A673 (cell line): Measurements from ENCODE around the gene MIEN1. TPM values are rescaled to one million over a fixed set of nuclear protein-coding genes. Genes with fewer than 3 reads are reported as not detected.
A peak's percentile ranks its signal among the peaks of the same experiment; 100 is the strongest.

Source experiments
- BruUV-seq: library from RNA; stranded (reverse); fragments of 400-500 nt; replicated peaks from 2 replicates; lab custom pipeline; 2021; lab: Mats Ljungman, UMichigan
- CTCF ChIA-PET: fragments of 300-600 bp; sonication (Branson Sonifier 250); formaldehyde crosslinking; loops from one replicate; lab custom pipeline; 2022; ENCODE audit warnings: antibody characterized with exemption; lab: Charles Lee
- POLR2A ChIA-PET: fragments of 300-600 bp; sonication (Branson Sonifier 250); formaldehyde crosslinking; loops from one replicate; lab custom pipeline; 2022; ENCODE audit warnings: antibody characterized with exemption; ENCODE audit not compliant: low non-redundant PET; lab: Charles Lee
- DNase-seq: peaks from one replicate; pipeline ENCODE4 v3.0.0-alpha.2; 2015; ENCODE audit warnings: low spot score
- H3K27ac ChIP-seq: fragments of 200-600 bp; sonication (generic); 2 replicates; pipeline ENCODE4 v1.5.1; 2016; ENCODE audit warnings: mixed run types, low read depth, mild to moderate bottlenecking, mixed read lengths, antibody characterized with exemption, low read length; ENCODE audit not compliant: poor library complexity, severe bottlenecking
- H3K27me3 ChIP-seq: fragments of 200-600 bp; sonication (generic); replicated peaks from 2 replicates; pipeline ENCODE4 v1.6.1; 2017; ENCODE audit warnings: mixed run types, low read depth, mild to moderate bottlenecking, mixed read lengths, antibody characterized with exemption, low read length; ENCODE audit not compliant: insufficient read depth, poor library complexity
- H3K36me3 ChIP-seq: fragments of 200-600 bp; sonication (generic); 2 replicates; pipeline ENCODE4 v1.6.1; 2016; ENCODE audit warnings: mixed run types, mild to moderate bottlenecking, mixed read lengths, antibody characterized with exemption, low read length; ENCODE audit not compliant: insufficient read depth, poor library complexity, severe bottlenecking
- H3K4me1 ChIP-seq: fragments of 200-600 bp; sonication (generic); 2 replicates; pipeline ENCODE4 v1.6.1; 2017; ENCODE audit warnings: mixed run types, mild to moderate bottlenecking, mixed read lengths, antibody characterized with exemption, low read length; ENCODE audit not compliant: insufficient read depth, poor library complexity, severe bottlenecking
- H3K4me3 ChIP-seq: fragments of 200-600 bp; sonication (generic); 2 replicates; pipeline ENCODE4 v1.5.1; 2016; ENCODE audit warnings: low read depth, mixed run types, mild to moderate bottlenecking, mixed read lengths, low read length; ENCODE audit not compliant: poor library complexity, severe bottlenecking
- H3K9me3 ChIP-seq: fragments of 200-600 bp; sonication (generic); 2 replicates; pipeline ENCODE4 v1.6.1; 2016; ENCODE audit warnings: mixed run types, low read depth, mild to moderate bottlenecking, mixed read lengths, antibody characterized with exemption, low read length; ENCODE audit not compliant: poor library complexity, severe bottlenecking
- EZH2 ChIP-seq: fragments of 200-600 bp; sonication (generic); IDR thresholded peaks from 2 replicates; pipeline ENCODE4 v1.6.1; 2017; ENCODE audit warnings: borderline replicate concordance, low read depth, mild to moderate bottlenecking, mixed read lengths, antibody characterized with exemption, low read length; ENCODE audit not compliant: poor library complexity, severe bottlenecking
- intact Hi-C: fragments of 100-400 bp; cut with micrococcal nuclease; formaldehyde crosslinking; loops from one replicate; pipeline ENCODE4 v1.10.0; 2022; ENCODE audit not compliant: unreplicated experiment
- total RNA-seq: library from RNA; stranded (reverse); gene quantifications from 2 replicates; pipeline ENCODE4 v1.2.3, GENCODE V29; 2021
- TF ChIP-seq, protein P1 (sequence below): fragments of 300-800, 200-600 bp; sonication (generic); conservative IDR thresholded peaks from 2 replicates; pipeline ENCODE4 v1.5.1; 2017; ENCODE audit warnings: low read depth, mild to moderate bottlenecking, antibody characterized with exemption, low read length, moderate library complexity, mixed read lengths

The MIEN1 gene
- total RNA-seq, 1 experiment from 2014 or later: 30.5 TPM

DNA sequence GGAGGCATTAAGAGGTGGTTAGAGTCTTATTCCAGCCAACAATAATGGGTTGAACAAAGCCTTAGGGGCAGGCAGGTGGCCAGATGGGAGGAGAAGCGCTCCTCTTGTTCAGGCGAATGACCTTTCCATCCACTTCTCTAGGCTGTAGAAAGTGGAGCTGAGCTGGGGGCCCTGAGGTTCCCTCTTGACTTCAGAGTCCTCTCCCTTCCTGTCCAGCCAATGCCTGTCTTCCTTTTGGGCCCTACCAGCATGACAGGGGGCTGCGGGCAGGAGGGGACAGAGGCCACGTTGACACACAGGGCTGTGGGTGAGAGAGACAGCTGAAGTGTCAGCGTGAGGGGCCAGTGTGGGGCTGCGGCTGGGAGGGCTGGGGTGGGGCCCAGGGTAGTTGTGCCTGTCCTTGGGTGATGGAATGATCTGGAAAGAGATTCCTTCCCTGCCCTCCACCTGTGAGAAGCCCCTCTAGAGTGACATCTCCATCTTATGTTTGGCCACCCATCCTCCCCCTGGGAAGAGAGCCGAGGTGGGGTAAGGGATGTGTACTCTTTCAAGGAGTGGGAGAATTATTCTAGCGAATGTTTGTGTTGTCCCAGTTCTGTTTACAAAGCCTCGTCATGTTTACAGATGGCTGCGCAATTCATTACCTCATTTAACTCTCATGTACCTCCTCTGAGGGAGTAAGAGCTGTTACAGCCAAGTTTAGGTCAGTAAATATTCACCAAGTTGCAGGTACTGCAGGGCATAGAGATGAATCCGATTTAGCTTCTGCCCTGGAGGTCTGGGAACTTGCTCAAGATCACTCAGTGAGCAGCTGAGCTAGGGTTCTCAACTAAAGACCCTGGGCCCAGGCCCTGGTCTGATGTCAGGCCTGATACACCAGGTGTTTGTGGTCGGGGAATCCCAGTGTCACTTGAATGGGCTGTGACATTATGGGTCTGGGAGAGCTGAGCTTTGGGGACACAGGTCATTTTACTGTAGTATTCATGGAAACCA is 27.1 kb downstream of the MIEN1 start:
- Histone ChIP-seq H3K4me3 (no peak overlapping the region), H3K9me3 (no peaks in the 10 kb centered on the region), H3K4me1 (no peaks in the 10 kb centered on the region), H3K27me3 (no peaks in the 10 kb centered on the region), H3K36me3 (no peaks in the 10 kb centered on the region), H3K27ac (no peak overlapping the region)
- CTCF ChIA-PET: interaction anchor here (1.1 kb wide), 1 partner anchor 49 kb away, joined by 3 read pairs; no protein-coding TSS in a partner anchor
- no peak for DNase-seq
- intact Hi-C loops: no loop called here
- BruUV-seq: no TSS peak
- POLR2A ChIA-PET: no interaction called here
- TF ChIP-seq, protein P1, sequence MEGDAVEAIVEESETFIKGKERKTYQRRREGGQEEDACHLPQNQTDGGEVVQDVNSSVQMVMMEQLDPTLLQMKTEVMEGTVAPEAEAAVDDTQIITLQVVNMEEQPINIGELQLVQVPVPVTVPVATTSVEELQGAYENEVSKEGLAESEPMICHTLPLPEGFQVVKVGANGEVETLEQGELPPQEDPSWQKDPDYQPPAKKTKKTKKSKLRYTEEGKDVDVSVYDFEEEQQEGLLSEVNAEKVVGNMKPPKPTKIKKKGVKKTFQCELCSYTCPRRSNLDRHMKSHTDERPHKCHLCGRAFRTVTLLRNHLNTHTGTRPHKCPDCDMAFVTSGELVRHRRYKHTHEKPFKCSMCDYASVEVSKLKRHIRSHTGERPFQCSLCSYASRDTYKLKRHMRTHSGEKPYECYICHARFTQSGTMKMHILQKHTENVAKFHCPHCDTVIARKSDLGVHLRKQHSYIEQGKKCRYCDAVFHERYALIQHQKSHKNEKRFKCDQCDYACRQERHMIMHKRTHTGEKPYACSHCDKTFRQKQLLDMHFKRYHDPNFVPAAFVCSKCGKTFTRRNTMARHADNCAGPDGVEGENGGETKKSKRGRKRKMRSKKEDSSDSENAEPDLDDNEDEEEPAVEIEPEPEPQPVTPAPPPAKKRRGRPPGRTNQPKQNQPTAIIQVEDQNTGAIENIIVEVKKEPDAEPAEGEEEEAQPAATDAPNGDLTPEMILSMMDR: no peak
- no peak for TF ChIP-seq EZH2

DNA sequence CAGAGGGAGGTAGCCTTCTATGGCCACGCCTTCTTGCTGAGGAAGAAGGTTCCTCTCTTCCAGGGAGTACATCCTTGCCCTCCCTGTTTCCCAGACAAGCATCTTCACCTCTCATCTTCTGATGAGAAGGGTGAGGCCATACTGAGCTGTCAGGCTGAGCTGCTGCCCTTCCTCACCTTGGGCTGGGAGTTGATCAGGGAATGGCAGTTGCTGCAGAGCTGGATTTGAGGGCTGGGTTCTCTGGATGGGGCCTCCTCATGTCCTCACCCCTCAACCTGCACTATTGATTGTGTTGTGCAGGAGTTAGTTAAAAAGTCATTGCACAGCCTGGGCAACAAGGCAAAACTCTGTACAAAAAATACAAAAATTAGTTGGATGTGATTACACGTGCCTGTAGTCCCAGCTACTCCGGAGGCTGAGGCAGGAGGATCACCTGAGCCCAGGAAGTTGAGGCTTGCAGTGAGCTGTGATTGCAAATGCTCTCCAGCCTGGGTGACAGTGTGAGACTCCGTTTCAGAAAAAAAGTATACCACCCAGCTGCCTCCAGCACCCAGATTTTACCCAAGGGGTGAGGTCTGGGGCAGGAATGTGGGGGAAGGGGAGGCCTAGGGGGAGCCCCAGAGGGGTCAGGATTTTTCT is 28.4 kb downstream of the MIEN1 start:
- intact Hi-C loops: no loop called here
- Histone ChIP-seq H3K9me3 (no peaks in the 10 kb centered on the region), H3K4me3 (no peak overlapping the region), H3K4me1 (no peaks in the 10 kb centered on the region), H3K27ac (no peak overlapping the region), H3K27me3 (no peaks in the 10 kb centered on the region), H3K36me3 (no peaks in the 10 kb centered on the region)
- ChIA-PET CTCF (interaction anchor here (1.1 kb wide), 1 partner anchor 48 kb away, joined by 3 read pairs; no protein-coding TSS in a partner anchor), POLR2A (no interaction called here)
- no peak for DNase-seq
- TF ChIP-seq EZH2: no peak
- TF ChIP-seq, protein P1: no peak
- no TSS peak for BruUV-seq

DNA sequence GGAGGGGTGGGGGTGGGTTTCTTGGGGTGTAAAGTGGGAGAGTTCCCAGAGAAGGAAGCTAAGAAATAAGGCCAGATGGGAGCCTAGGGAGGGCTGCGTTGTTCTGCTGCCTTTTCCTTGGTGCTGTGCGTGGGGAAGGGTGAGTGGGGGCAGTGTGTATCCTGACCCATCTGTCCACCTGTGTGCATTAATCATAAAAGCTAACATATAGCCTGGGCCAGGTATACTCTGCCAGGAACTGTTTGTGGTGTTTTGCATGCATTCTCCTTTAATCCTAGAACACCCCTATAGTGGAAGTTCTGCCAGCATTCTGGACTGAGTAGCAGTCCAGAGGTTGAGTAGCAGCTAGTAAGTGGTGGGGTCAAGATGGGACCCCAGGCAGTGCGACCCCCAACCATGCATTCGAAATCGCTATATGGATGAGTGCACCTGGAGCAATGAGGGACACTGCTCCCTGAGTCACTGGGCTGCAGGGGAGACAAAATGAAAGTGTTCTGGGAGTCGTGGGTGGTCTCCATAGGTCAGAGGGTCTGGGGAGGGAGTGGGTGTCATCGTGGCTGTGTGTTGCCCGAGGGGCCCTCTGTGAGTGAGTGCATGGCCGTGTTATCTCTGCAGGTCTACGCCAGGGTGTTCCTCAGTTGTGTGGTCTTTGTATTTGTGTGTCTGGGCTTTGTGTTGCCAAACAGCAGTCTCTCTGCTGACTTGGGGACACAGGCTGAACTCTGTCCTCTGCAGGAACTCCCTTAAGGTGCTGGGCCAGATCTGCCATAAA is 29.1 kb downstream of the MIEN1 start:
- H3K27ac ChIP-seq: no peak overlapping the region
- POLR2A ChIA-PET: no interaction called here
- intact Hi-C loops: no loop called here

More for the DNA sequence above, 29.1 kb downstream of the MIEN1 start:
- Histone ChIP-seq H3K9me3 (no peaks in the 10 kb centered on the region), H3K36me3 (no peaks in the 10 kb centered on the region), H3K4me3 (peak overlapping the region; percentile 70), H3K27me3 (no peaks in the 10 kb centered on the region), H3K4me1 (no peaks in the 10 kb centered on the region)
- no peak for DNase-seq
- CTCF ChIA-PET: no interaction called here
- TF ChIP-seq, protein P1: no peak
- TF ChIP-seq EZH2: no peak
- no TSS peak for BruUV-seq
